A673 (cell line): ENCODE measurements around the gene RIC8B. TPM values are rescaled to one million over a fixed set of nuclear protein-coding genes. Genes with fewer than 3 reads are reported as not detected.

ENCODE experiments used
- BruUV-seq: library from RNA; stranded (reverse); fragments of 400-500 nt; replicated peaks from 2 replicates; lab custom pipeline; 2021; lab: Mats Ljungman, UMichigan
- CTCF ChIA-PET: fragments of 300-600 bp; sonication (Branson Sonifier 250); formaldehyde crosslinking; loops from one replicate; lab custom pipeline; 2022; ENCODE audit warnings: antibody characterized with exemption; lab: Charles Lee
- POLR2A ChIA-PET: fragments of 300-600 bp; sonication (Branson Sonifier 250); formaldehyde crosslinking; loops from one replicate; lab custom pipeline; 2022; ENCODE audit warnings: antibody characterized with exemption; ENCODE audit not compliant: low non-redundant PET; lab: Charles Lee
- DNase-seq: peaks from one replicate; pipeline ENCODE4 v3.0.0-alpha.2; 2015; ENCODE audit warnings: low spot score
- H3K27ac ChIP-seq: fragments of 200-600 bp; sonication (generic); 2 replicates; pipeline ENCODE4 v1.5.1; 2016; ENCODE audit warnings: mixed run types, low read depth, mild to moderate bottlenecking, mixed read lengths, antibody characterized with exemption, low read length; ENCODE audit not compliant: poor library complexity, severe bottlenecking
- H3K27me3 ChIP-seq: fragments of 200-600 bp; sonication (generic); replicated peaks from 2 replicates; pipeline ENCODE4 v1.6.1; 2017; ENCODE audit warnings: mixed run types, low read depth, mild to moderate bottlenecking, mixed read lengths, antibody characterized with exemption, low read length; ENCODE audit not compliant: insufficient read depth, poor library complexity
- H3K36me3 ChIP-seq: fragments of 200-600 bp; sonication (generic); 2 replicates; pipeline ENCODE4 v1.6.1; 2016; ENCODE audit warnings: mixed run types, mild to moderate bottlenecking, mixed read lengths, antibody characterized with exemption, low read length; ENCODE audit not compliant: insufficient read depth, poor library complexity, severe bottlenecking
- H3K4me1 ChIP-seq: fragments of 200-600 bp; sonication (generic); 2 replicates; pipeline ENCODE4 v1.6.1; 2017; ENCODE audit warnings: mixed run types, mild to moderate bottlenecking, mixed read lengths, antibody characterized with exemption, low read length; ENCODE audit not compliant: insufficient read depth, poor library complexity, severe bottlenecking
- H3K4me3 ChIP-seq: fragments of 200-600 bp; sonication (generic); 2 replicates; pipeline ENCODE4 v1.5.1; 2016; ENCODE audit warnings: low read depth, mixed run types, mild to moderate bottlenecking, mixed read lengths, low read length; ENCODE audit not compliant: poor library complexity, severe bottlenecking
- H3K9me3 ChIP-seq: fragments of 200-600 bp; sonication (generic); 2 replicates; pipeline ENCODE4 v1.6.1; 2016; ENCODE audit warnings: mixed run types, low read depth, mild to moderate bottlenecking, mixed read lengths, antibody characterized with exemption, low read length; ENCODE audit not compliant: poor library complexity, severe bottlenecking
- CTCF ChIP-seq: fragments of 300-800, 200-600 bp; sonication (generic); conservative IDR thresholded peaks from 2 replicates; pipeline ENCODE4 v1.5.1; 2017; ENCODE audit warnings: low read depth, mild to moderate bottlenecking, antibody characterized with exemption, low read length, moderate library complexity, mixed read lengths
- EZH2 ChIP-seq: fragments of 200-600 bp; sonication (generic); IDR thresholded peaks from 2 replicates; pipeline ENCODE4 v1.6.1; 2017; ENCODE audit warnings: borderline replicate concordance, low read depth, mild to moderate bottlenecking, mixed read lengths, antibody characterized with exemption, low read length; ENCODE audit not compliant: poor library complexity, severe bottlenecking
- intact Hi-C: fragments of 100-400 bp; cut with micrococcal nuclease; formaldehyde crosslinking; loops from one replicate; pipeline ENCODE4 v1.10.0; 2022; ENCODE audit not compliant: unreplicated experiment
- total RNA-seq: library from RNA; stranded (reverse); gene quantifications from 2 replicates; pipeline ENCODE4 v1.2.3, GENCODE V29; 2021

RIC8B gene
- total RNA-seq, 1 experiment from 2014 or later: 21.3 TPM

- CTCF ChIA-PET: no interaction called here
- no TSS peak for BruUV-seq
Measured at GRCh38 chr12:106883426-106883825, 108.9 kb downstream of the RIC8B start.

DNA sequence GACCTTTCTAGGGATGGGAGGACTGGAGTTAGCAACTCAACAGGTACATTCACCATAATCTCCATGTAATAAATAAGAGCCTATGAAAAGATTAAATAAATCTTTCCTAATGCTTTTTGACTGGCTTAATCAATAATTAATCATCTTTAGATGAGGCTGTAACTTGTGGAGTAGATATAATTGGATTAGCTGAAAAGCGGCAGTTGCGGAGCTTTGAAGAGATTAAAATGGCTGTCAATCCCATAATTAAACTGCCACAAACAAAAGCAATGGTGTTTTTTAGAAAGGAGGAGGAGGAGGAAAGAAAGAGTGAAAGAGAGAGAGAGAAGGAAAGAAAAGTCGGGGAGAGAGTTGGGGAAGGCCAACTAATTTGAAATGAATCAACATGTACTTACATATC is 110.5 kb downstream of the RIC8B start:
- Histone ChIP-seq H3K27me3 (no peaks in the 10 kb centered on the region), H3K4me1 (peaks cover 17% of the 10 kb centered on the region), H3K9me3 (no peaks in the 10 kb centered on the region), H3K27ac (no peak overlapping the region), H3K36me3 (peaks cover 19% of the 10 kb centered on the region), H3K4me3 (no peak overlapping the region)
- DNase-seq: peak; percentile 41
- ChIA-PET CTCF (no interaction called here), POLR2A (interaction anchor here (0.6 kb wide), 1 partner anchor 1997 kb away, joined by 3 read pairs; no protein-coding TSS in a partner anchor)
- no TSS peak for BruUV-seq
- intact Hi-C loops: no loop called here
- TF ChIP-seq EZH2 (no peak), CTCF (no peak)

More at GRCh38 chr12:106883426-106883825, 108.9 kb downstream of the RIC8B start:
- no peaks in the 10 kb centered on the region for H3K27me3 ChIP-seq
- H3K9me3 ChIP-seq: no peaks in the 10 kb centered on the region
- DNase-seq: no peak
- no peak overlapping the region for H3K4me3 ChIP-seq
- H3K4me1 ChIP-seq: peaks cover 17% of the 10 kb centered on the region
- TF ChIP-seq EZH2 (no peak), CTCF (no peak)
- H3K27ac ChIP-seq: no peak overlapping the region
- intact Hi-C loops: no loop called here
- H3K36me3 ChIP-seq: peaks cover 24% of the 10 kb centered on the region
- POLR2A ChIA-PET: no interaction called here

DNA sequence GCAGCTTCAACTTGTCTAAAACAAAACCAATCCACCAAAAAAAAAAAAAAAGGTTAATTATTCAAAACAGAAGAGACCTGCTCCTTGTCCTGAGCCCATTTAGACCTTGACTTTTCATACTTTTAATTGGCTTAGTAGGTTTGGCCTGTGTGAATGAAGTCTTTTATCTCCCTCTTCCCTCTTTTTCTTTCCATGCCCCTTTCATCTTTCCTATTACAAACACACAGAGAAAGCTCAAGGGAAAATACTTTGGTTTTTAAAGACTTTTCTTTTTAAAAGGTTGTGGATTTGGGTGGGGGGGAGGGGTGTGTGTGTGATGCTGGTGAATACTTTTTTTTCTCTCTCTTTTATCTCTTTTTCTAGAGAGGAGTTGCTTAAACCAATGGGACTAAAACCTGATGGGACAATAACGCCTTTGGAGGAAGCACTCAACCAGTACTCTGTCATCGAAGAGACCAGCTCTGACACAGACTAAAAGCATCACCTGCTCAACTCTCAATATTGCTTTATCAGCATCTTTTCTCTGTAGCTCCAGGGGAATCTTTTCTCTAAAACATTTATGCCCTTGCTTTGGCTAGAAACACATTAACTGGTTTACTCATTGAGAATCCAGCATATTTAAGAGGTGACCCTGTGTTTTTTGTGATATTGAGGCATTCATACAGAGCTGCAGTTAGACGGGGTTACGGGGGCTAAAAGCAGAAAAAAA is 111.2 kb downstream of the RIC8B start:
- TF ChIP-seq EZH2: no peak
- no peak for TF ChIP-seq CTCF
- POLR2A ChIA-PET: interaction anchor here (0.6 kb wide), 1 partner anchor 1998 kb away, joined by 3 read pairs; no protein-coding TSS in a partner anchor

More for the DNA sequence above, 111.2 kb downstream of the RIC8B start:
- CTCF ChIA-PET: no interaction called here
- no TSS peak for BruUV-seq
- intact Hi-C loops: no loop called here
- Histone ChIP-seq H3K36me3 (peaks cover 19% of the 10 kb centered on the region), H3K27ac (no peak overlapping the region), H3K27me3 (no peaks in the 10 kb centered on the region), H3K4me1 (peaks cover 17% of the 10 kb centered on the region), H3K9me3 (no peaks in the 10 kb centered on the region), H3K4me3 (no peak overlapping the region)
- no peak for DNase-seq
